Mucosa of rectum (tissue), 2 donors: Measurements from ENCODE around the gene KCTD16.

Experiments
- H3K27ac ChIP-seq, 2 donors: one replicate each; pipeline ENCODE4 v1.7.0; 2013; ENCODE audit warnings: inconsistent platforms in 2 of 2, low read depth in 2 of 2, low read length in 2 of 2
- H3K27me3 ChIP-seq, 2 donors: one replicate each; pipeline ENCODE4 v1.7.0; 2013; ENCODE audit warnings: low read length in 2 of 2; ENCODE audit not compliant: control insufficient read depth in 2 of 2, insufficient read depth in 2 of 2
- H3K36me3 ChIP-seq, 2 donors: one replicate each; pipeline ENCODE4 v1.7.0; 2013; ENCODE audit warnings: low read length in 2 of 2; ENCODE audit not compliant: control insufficient read depth in 2 of 2, insufficient read depth in 2 of 2
- H3K4me1 ChIP-seq, 2 donors: one replicate each; pipeline ENCODE4 v1.7.0; 2013; ENCODE audit warnings: low read length in 2 of 2, mild to moderate bottlenecking in 1 of 2; ENCODE audit not compliant: control insufficient read depth in 2 of 2, insufficient read depth in 2 of 2
- H3K4me3 ChIP-seq, 2 donors: one replicate each; pipeline ENCODE4 v1.7.0; 2013; ENCODE audit warnings: low read length in 2 of 2
- H3K9ac ChIP-seq, 2 donors: one replicate each; pipeline ENCODE4 v1.7.0; 2013; ENCODE audit warnings: low read length in 2 of 2, low read depth in 1 of 2, mild to moderate bottlenecking in 1 of 2
- H3K9me3 ChIP-seq, 2 donors: one replicate each; pipeline ENCODE4 v1.7.0; 2013; ENCODE audit warnings: low read length in 2 of 2; ENCODE audit not compliant: control insufficient read depth in 2 of 2
- donor health status: healthy.
- donor health status: Normal muscosa, but diverticular disease.

Gene KCTD16

GRCh38 chr5:144162686-144163085 lies 8.0 kb upstream of the KCTD16 start:
- Histone ChIP-seq H3K36me3 (peaks cover 46 to 51% of the 10 kb centered on the region in 2 donors), H3K9me3 (no peaks in the 10 kb centered on the region), H3K27ac (no peak overlapping the region), H3K27me3 (no peaks in the 10 kb centered on the region), H3K4me3 (no peak overlapping the region), H3K4me1 (no peaks in the 10 kb centered on the region), H3K9ac (no peak overlapping the region)

DNA sequence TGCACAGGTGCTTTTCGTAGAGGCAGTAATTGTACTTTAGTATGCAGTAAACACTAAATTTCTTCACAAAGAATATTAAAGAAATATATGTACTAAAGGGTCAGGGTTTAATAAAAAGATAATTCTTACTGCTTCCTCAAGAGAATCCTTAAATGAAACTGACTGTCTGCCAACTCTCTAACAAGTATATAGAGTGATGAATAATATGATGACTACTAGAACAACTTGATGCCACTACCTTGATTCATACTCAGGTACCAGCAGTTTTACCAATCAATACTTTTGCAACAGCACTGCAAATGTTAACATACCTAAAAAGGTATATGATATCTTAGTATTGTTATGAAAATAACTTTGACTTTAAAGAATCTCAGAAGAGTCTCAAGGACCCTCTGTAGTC lies 4.0 kb upstream of the KCTD16 start:
- Histone ChIP-seq H3K4me1 (peaks cover 5 to 6% of the 10 kb centered on the region in 2 donors), H3K27me3 (no peaks in the 10 kb centered on the region), H3K36me3 (peaks cover 41% of the 10 kb centered on the region in 2 donors), H3K9ac (no peak overlapping the region), H3K9me3 (no peaks in the 10 kb centered on the region), H3K4me3 (no peak overlapping the region), H3K27ac (no peak overlapping the region)

DNA sequence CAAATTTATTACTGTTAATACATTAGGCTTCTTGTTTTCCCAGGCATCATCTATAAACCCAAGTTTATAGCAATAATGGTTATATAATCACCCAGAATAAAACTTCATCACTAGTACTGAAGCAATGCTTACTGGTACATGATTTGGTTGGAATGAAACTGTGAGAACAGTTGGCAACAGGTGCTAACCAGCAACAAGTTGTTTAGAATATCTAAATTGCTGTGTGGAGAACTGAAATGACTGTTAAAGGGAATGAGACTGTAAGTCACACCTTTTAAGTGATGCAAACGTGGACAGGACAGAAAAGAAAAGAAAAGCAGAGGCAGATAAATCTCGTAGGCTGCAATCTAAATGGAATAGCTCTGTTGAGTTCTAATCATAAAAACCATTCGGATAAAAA lies 2.7 kb upstream of the KCTD16 start:
- H3K27me3 ChIP-seq = no peaks in the 10 kb centered on the region
- peaks cover 28% of the 10 kb centered on the region in 2 donors for H3K36me3 ChIP-seq
- H3K9ac ChIP-seq = no peak overlapping the region
- no peaks in the 10 kb centered on the region for H3K9me3 ChIP-seq
- H3K4me3 ChIP-seq = no peak overlapping the region
- H3K4me1 ChIP-seq = peaks cover 5 to 6% of the 10 kb centered on the region in 2 donors
- H3K27ac ChIP-seq = no peak overlapping the region

DNA sequence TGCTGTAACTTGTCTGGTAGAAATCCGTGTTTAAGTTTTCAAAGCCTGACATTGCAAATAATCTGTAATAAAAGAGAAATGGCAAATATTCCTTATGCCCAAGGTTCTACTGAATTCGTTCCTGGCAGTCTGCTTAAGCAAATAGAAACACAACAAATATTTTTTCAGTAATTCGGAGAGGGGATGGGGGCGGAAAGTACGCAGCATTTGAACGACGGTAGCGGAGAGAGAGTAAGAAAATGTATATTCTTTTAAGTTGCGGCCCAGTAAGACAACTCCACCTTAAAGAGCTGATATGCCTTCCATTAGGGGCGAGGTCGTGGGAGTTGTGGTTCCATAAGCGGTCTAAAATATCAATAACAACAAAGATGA lies 783 bp upstream of the KCTD16 start:
- Histone ChIP-seq H3K4me1 (peaks cover 5 to 6% of the 10 kb centered on the region in 2 donors), H3K9me3 (no peaks in the 10 kb centered on the region), H3K27ac (peak overlapping the region; percentile 72 to 83), H3K9ac (peak overlapping the region; percentile 80 to 90), H3K4me3 (peak overlapping the region; percentile 95 to 96), H3K36me3 (peaks cover 12 to 15% of the 10 kb centered on the region in 2 donors), H3K27me3 (no peaks in the 10 kb centered on the region)

GRCh38 chr5:144173766-144174165 lies 3.1 kb downstream of the KCTD16 start:
- no peak overlapping the region for H3K4me3 ChIP-seq
- no peak overlapping the region for H3K9ac ChIP-seq
- H3K4me1 ChIP-seq = peaks cover 5% of the 10 kb centered on the region in 2 donors
- no peaks in the 10 kb centered on the region for H3K9me3 ChIP-seq
- H3K27me3 ChIP-seq = no peaks in the 10 kb centered on the region
- no peak overlapping the region for H3K27ac ChIP-seq
- H3K36me3 ChIP-seq = peaks cover 0 to 1% of the 10 kb centered on the region in 2 donors

GRCh38 chr5:144177548-144177947 lies 6.9 kb downstream of the KCTD16 start:
- Histone ChIP-seq H3K4me1 (no peaks in the 10 kb centered on the region), H3K27me3 (no peaks in the 10 kb centered on the region), H3K9ac (no peak overlapping the region), H3K36me3 (no peaks in the 10 kb centered on the region), H3K27ac (no peak overlapping the region), H3K9me3 (no peaks in the 10 kb centered on the region), H3K4me3 (no peak overlapping the region)

- Histone ChIP-seq H3K4me1 (no peaks in the 10 kb centered on the region), H3K27ac (no peak overlapping the region), H3K4me3 (no peak overlapping the region), H3K36me3 (no peaks in the 10 kb centered on the region), H3K9me3 (no peaks in the 10 kb centered on the region), H3K9ac (no peak overlapping the region), H3K27me3 (no peaks in the 10 kb centered on the region)
Observed at GRCh38 chr5:144179226-144179625, 8.6 kb downstream of the KCTD16 start.

GRCh38 chr5:144183254-144183889 lies 12.7 kb downstream of the KCTD16 start:
- H3K9me3 ChIP-seq = no peaks in the 10 kb centered on the region
- no peaks in the 10 kb centered on the region for H3K36me3 ChIP-seq
- no peaks in the 10 kb centered on the region for H3K4me1 ChIP-seq
- no peak overlapping the region for H3K27ac ChIP-seq
- no peak overlapping the region for H3K4me3 ChIP-seq
- H3K27me3 ChIP-seq = no peaks in the 10 kb centered on the region
- H3K9ac ChIP-seq = no peak overlapping the region

- Histone ChIP-seq H3K9me3 (no peaks in the 10 kb centered on the region), H3K27me3 (no peaks in the 10 kb centered on the region), H3K9ac (no peak overlapping the region), H3K4me1 (peaks cover 3 to 4% of the 10 kb centered on the region in 2 donors), H3K36me3 (no peaks in the 10 kb centered on the region), H3K4me3 (no peak overlapping the region), H3K27ac (peak overlapping the region; percentile 26)
Observed at GRCh38 chr5:144187699-144188294, 17.1 kb downstream of the KCTD16 start.

- no peaks in the 10 kb centered on the region for H3K36me3 ChIP-seq
- H3K4me1 ChIP-seq = peaks cover 3 to 4% of the 10 kb centered on the region in 2 donors
- peak overlapping the region in 1 of 2 donors; percentile 33 for H3K27ac ChIP-seq
- H3K4me3 ChIP-seq = peak overlapping the region in 1 of 2 donors; percentile 33
- H3K27me3 ChIP-seq = no peaks in the 10 kb centered on the region
- no peak overlapping the region for H3K9ac ChIP-seq
- no peaks in the 10 kb centered on the region for H3K9me3 ChIP-seq
Observed at GRCh38 chr5:144189800-144190429, 19.2 kb downstream of the KCTD16 start.
